GM23338 (cell line): ENCODE measurements around the gene CELSR1. TPM values are rescaled to one million over a fixed set of nuclear protein-coding genes. Genes with fewer than 3 reads are reported as not detected.

Experiments used
- ATAC-seq: fragments of 200-7000 bp; cut with Tn5 transposase; 3 replicates; pipeline ENCODE4 v1.9.1; 2020
- DNase-seq: peaks from one replicate; pipeline ENCODE4 v3.0.0-alpha.2; 2015; ENCODE audit warnings: low spot score
- H2AFZ ChIP-seq: fragments of 200-600 bp; sonication (generic); 2 replicates; pipeline ENCODE4 v1.8.0; 2016; ENCODE audit warnings: antibody characterized with exemption, mild to moderate bottlenecking, moderate library complexity
- H3F3A ChIP-seq: fragments of 200-600 bp; sonication (generic); replicated peaks from 2 replicates; pipeline ENCODE4 v1.8.0; 2017; ENCODE audit warnings: antibody characterized with exemption, mixed run types, low read depth
- H3K27ac ChIP-seq: fragments of 200-600 bp; sonication (generic); 2 replicates; pipeline ENCODE4 v1.6.1; 2016; ENCODE audit warnings: low read depth
- H3K27me3 ChIP-seq: fragments of 200-600 bp; sonication (generic); 2 replicates; pipeline ENCODE4 v1.8.0; 2016; ENCODE audit warnings: mild to moderate bottlenecking, mixed run types, moderate library complexity; ENCODE audit not compliant: insufficient read depth
- H3K36me3 ChIP-seq: fragments of 200-600 bp; sonication (generic); 2 replicates; pipeline ENCODE4 v1.8.0; 2016; ENCODE audit warnings: mild to moderate bottlenecking; ENCODE audit not compliant: insufficient read depth
- H3K4me1 ChIP-seq: fragments of 200-600 bp; sonication (generic); 2 replicates; pipeline ENCODE4 v1.8.0; 2016; ENCODE audit warnings: mild to moderate bottlenecking, moderate library complexity; ENCODE audit not compliant: insufficient read depth
- H3K4me2 ChIP-seq: fragments of 200-600 bp; sonication (generic); 2 replicates; pipeline ENCODE4 v1.7.1; 2017; ENCODE audit warnings: mixed run types
- H3K4me3 ChIP-seq: fragments of 200-600 bp; sonication (generic); 2 replicates; pipeline ENCODE4 v1.6.1; 2016; ENCODE audit warnings: mixed run types
- H3K79me2 ChIP-seq: fragments of 200-600 bp; sonication (generic); replicated peaks from 2 replicates; pipeline ENCODE4 v1.8.0; 2017; ENCODE audit warnings: mild to moderate bottlenecking; ENCODE audit not compliant: insufficient read depth
- H3K9me2 ChIP-seq: fragments of 200-600 bp; sonication (generic); 2 replicates; pipeline ENCODE4 v1.8.0; 2017; ENCODE audit not compliant: insufficient read depth
- H4K20me1 ChIP-seq: fragments of 200-600 bp; sonication (generic); replicated peaks from 2 replicates; pipeline ENCODE4 v1.8.0; 2017; ENCODE audit warnings: mild to moderate bottlenecking; ENCODE audit not compliant: insufficient read depth
- H3K27ac Mint-ChIP-seq: 2 replicates; pipeline ENCODE4 v1.8.0; 2020; ENCODE audit warnings: inconsistent platforms, mild to moderate bottlenecking, moderate library complexity, mixed read lengths
- H3K27me3 Mint-ChIP-seq: 3 replicates; pipeline ENCODE4 v1.8.0; 2022; ENCODE audit warnings: low read depth, mild to moderate bottlenecking, moderate library complexity, mixed read lengths, inconsistent platforms; ENCODE audit not compliant: insufficient read depth, poor library complexity
- H3K36me3 Mint-ChIP-seq: 3 replicates; pipeline ENCODE4 v1.8.0; 2021; ENCODE audit warnings: low read depth, mild to moderate bottlenecking, inconsistent platforms, moderate library complexity, mixed read lengths
- H3K4me1 Mint-ChIP-seq: 3 replicates; pipeline ENCODE4 v1.8.0; 2020; ENCODE audit warnings: mild to moderate bottlenecking, inconsistent platforms, mixed read lengths
- H3K4me3 Mint-ChIP-seq: 3 replicates; pipeline ENCODE4 v1.8.0; 2021; ENCODE audit warnings: moderate library complexity, mild to moderate bottlenecking, inconsistent platforms, mixed read lengths
- H3K9me3 Mint-ChIP-seq: 3 replicates; pipeline ENCODE4 v1.8.0; 2020; ENCODE audit warnings: moderate library complexity, mild to moderate bottlenecking, inconsistent platforms, mixed read lengths
- CREB1 ChIP-seq: fragments of 250-450 bp; sonication (Bioruptor Pico); IDR thresholded peaks from 2 replicates; pipeline ENCODE4 v1.5.0; 2020; ENCODE audit warnings: low read depth, mild to moderate bottlenecking, moderate library complexity
- EZH2phosphoT487 ChIP-seq: fragments of 200-600 bp; sonication (generic); IDR thresholded peaks from one replicate; pipeline ENCODE4 v1.8.1; 2018; ENCODE audit warnings: antibody characterized with exemption; ENCODE audit not compliant: unreplicated experiment
- NANOG ChIP-seq: IDR thresholded peaks from 2 replicates; pipeline ENCODE4 v1.6.1; 2016; ENCODE audit warnings: antibody characterized with exemption, borderline replicate concordance
- POLR2AphosphoS5 ChIP-seq: IDR thresholded peaks from 2 replicates; pipeline ENCODE4 v1.6.1; 2016; ENCODE audit warnings: antibody characterized with exemption, low read depth
- STAT1 ChIP-seq: IDR thresholded peaks from one replicate; pipeline ENCODE4 v1.6.1; 2016; ENCODE audit warnings: antibody characterized with exemption; ENCODE audit not compliant: unreplicated experiment
- ZNF462 ChIP-seq: fragments of 250-450 bp; sonication (Bioruptor Pico); IDR thresholded peaks from 2 replicates; pipeline ENCODE4 v1.5.0; 2020; ENCODE audit warnings: mild to moderate bottlenecking, moderate library complexity
- polyA plus RNA-seq: library from polyadenylated mRNA; unstranded; fragments of >200 nt; fragmentation: Nextera tagmentation; extraction: Ambion mirVana; gene quantifications from 2 replicates; pipeline ENCODE4 v1.2.1, GENCODE V29; 2016
- total RNA-seq: library from RNA; depleted of rRNA; stranded (reverse); fragments of >200 nt; shearing (Covaris generic); gene quantifications from 2 replicates; pipeline ENCODE4 v1.2.3, GENCODE V29; 2014
- TF ChIP-seq, protein P1 (sequence below): IDR thresholded peaks from 2 replicates; pipeline ENCODE4 v1.6.1; 2016; ENCODE audit warnings: antibody characterized with exemption

The CELSR1 gene
- total and polyA plus RNA-seq, 2 experiments from 2014 or later = 4.8 to 20.4 TPM

- TF ChIP-seq ZNF462 (no peak), EZH2phosphoT487 (no peak)
These were observed 128.6 kb downstream of the CELSR1 start (continued) for GRCh38 chr22:46408568-46409506.

DNA sequence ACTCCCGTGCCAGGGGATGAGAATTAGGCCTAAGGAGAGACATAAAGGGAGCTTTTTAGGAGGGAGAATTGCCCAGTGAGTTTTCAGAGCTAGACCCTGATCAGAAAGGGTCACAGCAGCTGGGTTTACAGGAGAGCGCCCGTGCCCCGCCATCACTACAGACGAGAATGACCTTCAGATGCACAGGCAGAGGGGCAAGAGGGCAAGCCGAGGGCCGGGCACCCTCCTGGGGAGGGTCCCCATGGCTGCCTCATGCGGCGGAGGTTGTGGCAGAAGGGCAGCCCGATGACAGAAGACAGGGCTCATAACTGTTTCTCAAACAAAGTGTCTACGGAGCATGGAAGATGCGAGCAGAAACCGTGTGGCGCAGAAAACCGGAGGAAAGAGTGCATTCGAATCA is 129.7 kb downstream of the CELSR1 start:
- no peak overlapping the region for H3K4me2 ChIP-seq
- H3K79me2 ChIP-seq = no peaks in the 10 kb centered on the region
- H3K9me2 ChIP-seq = no peaks in the 10 kb centered on the region
- no peak for ATAC-seq
- no peaks in the 10 kb centered on the region for H3K27me3 ChIP-seq
- H3K36me3 ChIP-seq = no peaks in the 10 kb centered on the region
- no peak overlapping the region for H2AFZ ChIP-seq
- H3K4me1 Mint-ChIP-seq = peaks cover 5% of the 10 kb centered on the region
- no peaks in the 10 kb centered on the region; the same call in 1 of the 2 replicates for H4K20me1 ChIP-seq
- H3K36me3 Mint-ChIP-seq = peaks cover 4% of the 10 kb centered on the region; the same call in 1 of the 3 replicates
- H3K9me3 Mint-ChIP-seq = no peaks in the 10 kb centered on the region
- H3K4me3 Mint-ChIP-seq = no peak overlapping the region
- H3K4me3 ChIP-seq = no peak overlapping the region
- no peaks in the 10 kb centered on the region for H3F3A ChIP-seq
- H3K27me3 Mint-ChIP-seq = peaks cover 9% of the 10 kb centered on the region
- H3K27ac ChIP-seq = no peak overlapping the region
- no peaks in the 10 kb centered on the region for H3K4me1 ChIP-seq
- DNase-seq = no peak
- H3K27ac Mint-ChIP-seq = no peak overlapping the region
- TF ChIP-seq POLR2AphosphoS5 (no peak), ZNF462 (no peak), STAT1 (no peak), NANOG (no peak), EZH2phosphoT487 (no peak), CREB1 (no peak)
- TF ChIP-seq, protein P1, sequence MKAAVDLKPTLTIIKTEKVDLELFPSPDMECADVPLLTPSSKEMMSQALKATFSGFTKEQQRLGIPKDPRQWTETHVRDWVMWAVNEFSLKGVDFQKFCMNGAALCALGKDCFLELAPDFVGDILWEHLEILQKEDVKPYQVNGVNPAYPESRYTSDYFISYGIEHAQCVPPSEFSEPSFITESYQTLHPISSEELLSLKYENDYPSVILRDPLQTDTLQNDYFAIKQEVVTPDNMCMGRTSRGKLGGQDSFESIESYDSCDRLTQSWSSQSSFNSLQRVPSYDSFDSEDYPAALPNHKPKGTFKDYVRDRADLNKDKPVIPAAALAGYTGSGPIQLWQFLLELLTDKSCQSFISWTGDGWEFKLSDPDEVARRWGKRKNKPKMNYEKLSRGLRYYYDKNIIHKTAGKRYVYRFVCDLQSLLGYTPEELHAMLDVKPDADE = no peak
